ENCODE measurements around the gene CDH13. TPM values are rescaled to one million over a fixed set of nuclear protein-coding genes. Genes with fewer than 3 reads are reported as not detected.

CDH13 gene
- total and polyA plus RNA-seq, 2 of the 8 experiments (the other 6 are each of a cell fraction or from before 2014, with no cell fraction given), result 2.3 to 2.4 TPM

GRCh38 chr16:83113811-83114210 is 487.0 kb downstream of the CDH13 start:
- Histone ChIP-seq H4K5ac (ENCODE audit: insufficient read length, low read depth, low read length) (no peak overlapping the region), H3K4me3 (ENCODE audit: extremely low read depth in 1 of 4, insufficient read depth in 2 of 4, low read depth in 3 of 4, low read length in 4 of 4) (no peak overlapping the region), H3K23me2 (ENCODE audit: low read depth, low read length) (peaks cover 2% of the 10 kb centered on the region; the same call in 1 of the 2 replicates), H4K20me1 (replicated peaks in 1 of 2; ENCODE audit: control insufficient read depth in 1 of 2, insufficient read depth in 2 of 2, low read length in 2 of 2) (no peaks in the 10 kb centered on the region), H3K56ac (replicated peaks; ENCODE audit: insufficient read length, low read depth, low read length) (no peak overlapping the region), H3K4ac (replicated peaks; ENCODE audit: insufficient read length, low read depth, low read length) (no peak overlapping the region), H3K18ac (ENCODE audit: extremely low read depth, low read length) (no peak overlapping the region), H2BK120ac (replicated peaks; ENCODE audit: low read depth, low read length) (no peak overlapping the region), H3K4me1 (replicated peaks in 1 of 4; ENCODE audit: control insufficient read depth in 3 of 4, insufficient read depth in 4 of 4, low read length in 3 of 4) (peaks cover 0 to 8% (median 4%) of the 10 kb centered on the region in 4 experiments; a peak in 4 of 7 replicates), H3K79me2 (ENCODE audit: control insufficient read depth in 1 of 2, insufficient read depth in 2 of 2, low read length in 2 of 2) (no peaks in the 10 kb centered on the region), H2AK5ac (ENCODE audit: low read depth, low read length) (no peak overlapping the region), H2BK20ac (ENCODE audit: low read length) (0 out of 2 replicates have a peak overlapping the region, but pooled peaks have one; percentile 55), H2BK12ac (ENCODE audit: low read depth, low read length) (no peak overlapping the region; the same call in 1 of the 2 replicates), H3K36me3 (ENCODE audit: control insufficient read depth in 2 of 4, insufficient read depth in 4 of 4, low read length in 3 of 4) (no peaks in the 10 kb centered on the region), H3K9ac (replicated peaks in 1 of 4; ENCODE audit: extremely low read depth in 1 of 4, low read depth in 3 of 4, low read length in 3 of 4) (no peak overlapping the region), H3K14ac (ENCODE audit: insufficient read length) (no peak overlapping the region), H3K4me2 (ENCODE audit: insufficient read depth in 1 of 2, low read depth in 2 of 2, low read length in 2 of 2) (peak overlapping the region; percentile 1 to 17; a peak in 1 of 4 replicates), H2BK5ac (ENCODE audit: low read depth, low read length) (no peak overlapping the region), H4K91ac (replicated peaks; ENCODE audit: insufficient read length, low read length) (no peak overlapping the region), H4K8ac (ENCODE audit: extremely low read depth, insufficient read depth, low read length) (no peak overlapping the region), H2BK15ac (ENCODE audit: low read length) (no peak overlapping the region), H3K27me3 (replicated peaks in 1 of 4; ENCODE audit: control insufficient read depth in 3 of 4, extremely low read depth in 1 of 4, insufficient read depth in 3 of 4, low read length in 3 of 4) (peaks cover 0 to 5% (median 0%) of the 10 kb centered on the region in 4 experiments; a peak in 2 of 7 replicates), H3K79me1 (ENCODE audit: low read depth, low read length) (no peaks in the 10 kb centered on the region), H3K27ac (ENCODE audit: low read depth, low read length) (no peak overlapping the region), H3K23ac (ENCODE audit: insufficient read length) (no peak overlapping the region), H3K9me3 (ENCODE audit: insufficient read depth in 2 of 2, low read depth in 1 of 2, low read length in 1 of 2) (no peaks in the 10 kb centered on the region), H2AFZ (ENCODE audit: low read length) (0 out of 2 replicates have a peak overlapping the region, but pooled peaks have one; percentile 57)
- FAIRE-seq, result no peak
- no peak for DNase-seq (ENCODE audit: low read depth in 1 of 2, low spot score in 2 of 2)
- ChIA-PET POLR2A (ENCODE audit: partially characterized antibody) (interaction anchor here (0.6 kb wide), 1 partner anchor 10 kb away, joined by 3 read pairs; no protein-coding TSS in a partner anchor), CTCF (ENCODE audit: partially characterized antibody) (interaction anchor here (0.6 to 4.0 kb wide), 29 partner anchors 9 to 886 kb away, joined by 3 to 19 read pairs (median 4); no protein-coding TSS in a partner anchor)
- 89% methylated on average over 6 of the region's 6 CpGs; no CpG with 5 or more reads in 1 of the 2 experiments for WGBS, 2 experiments (ENCODE audit: extremely low coverage in 1 of 2, insufficient coverage in 1 of 2, insufficient read length in 1 of 2, insufficient replicate concordance in 2 of 2, low coverage in 1 of 2, low lambda C conversion rate in 2 of 2, missing lambda C conversion rate in 1 of 2)
- TF ChIP-seq ATF3 (IDR thresholded peaks at IDR 0.05; ENCODE audit: insufficient read depth, low read depth, low read length) (no peak), TCF12 (IDR thresholded peaks at IDR 0.05; ENCODE audit: low read depth, low read length) (no peak), CEBPB (IDR thresholded peaks at IDR 0.05; ENCODE audit: low read depth, low read length) (no peak)
